SK-N-SH (cell line): Measurements from ENCODE around the gene SECTM1.

ENCODE experiments used
- MAX ChIP-seq: IDR thresholded peaks from 2 replicates; pipeline ENCODE4 v1.4.0; 2012; ENCODE audit warnings: low read depth
- POLR2AphosphoS5 ChIP-seq: IDR thresholded peaks from 2 replicates; pipeline ENCODE4 v1.6.1; 2012; ENCODE audit warnings: low read depth, low read length

GRCh38 chr17:82317394-82318168, 16.0 kb downstream of the SECTM1 start, which contains the start of gene CD7:
- TF ChIP-seq MAX (no peak), POLR2AphosphoS5 (no peak)
